Natural killer cell (primary cell): Measurements from ENCODE around the gene HSPA1A. TPM values are rescaled to one million over a fixed set of nuclear protein-coding genes. Genes with fewer than 3 reads are reported as not detected.

ENCODE experiments used
- ATAC-seq, 3 donors: fragments of 150-1000 bp in 2 of 3; fragments of 200-7000 bp in 1 of 3; cut with Tn5 transposase; 1 replicate in 1 of 3; 2 replicates in 2 of 3; pipeline ENCODE4 v1.10.0; 2021; ENCODE audit warnings: mild to moderate bottlenecking in 2 of 3, moderate library complexity in 2 of 3
- DNase-seq, 2 donors: peaks; one replicate each; pipeline versions ENCODE4 v3.0.0 to v3.0.0-alpha.2; 2013 to 2021; ENCODE audit warnings: mixed read lengths in 1 of 2
- H3K27ac ChIP-seq: one replicate; pipeline ENCODE4 v1.5.1; 2013; ENCODE audit warnings: mild to moderate bottlenecking, low read length
- H3K27me3 ChIP-seq: one replicate; pipeline ENCODE4 v1.6.1; 2013; ENCODE audit warnings: low read length; ENCODE audit not compliant: control insufficient read depth, insufficient read depth
- H3K36me3 ChIP-seq: one replicate; pipeline ENCODE4 v1.6.1; 2013; ENCODE audit warnings: low read length; ENCODE audit not compliant: control insufficient read depth, insufficient read depth
- H3K4me1 ChIP-seq: one replicate; pipeline ENCODE4 v1.6.1; 2013; ENCODE audit warnings: low read length; ENCODE audit not compliant: control insufficient read depth, insufficient read depth
- H3K4me3 ChIP-seq: one replicate; pipeline ENCODE4 v1.5.1; 2013; ENCODE audit warnings: low read length
- H3K9me3 ChIP-seq: one replicate; pipeline ENCODE4 v1.6.1; 2013; ENCODE audit warnings: low read length; ENCODE audit not compliant: control insufficient read depth, insufficient read depth
- H3K27ac Mint-ChIP-seq, 2 donors: one replicate each; pipeline ENCODE4 v1.8.0; 2022; ENCODE audit warnings: mild to moderate bottlenecking in 2 of 2, mixed read lengths in 2 of 2, moderate library complexity in 1 of 2
- H3K27me3 Mint-ChIP-seq, 2 donors: one replicate each; pipeline ENCODE4 v1.8.0; 2022; ENCODE audit warnings: low read depth in 2 of 2, mixed read lengths in 2 of 2
- H3K36me3 Mint-ChIP-seq: one replicate; pipeline ENCODE4 v1.8.0; 2022; ENCODE audit warnings: mixed read lengths
- H3K4me1 Mint-ChIP-seq, 2 donors: one replicate each; pipeline ENCODE4 v1.8.0; 2022; ENCODE audit warnings: mixed read lengths in 2 of 2
- H3K4me3 Mint-ChIP-seq: one replicate; pipeline ENCODE4 v1.8.0; 2022; ENCODE audit warnings: mild to moderate bottlenecking, moderate library complexity, mixed read lengths
- H3K9me3 Mint-ChIP-seq, 2 donors: one replicate each; pipeline ENCODE4 v1.8.0; 2022; ENCODE audit warnings: mixed read lengths in 2 of 2
- WGBS: methylation state at CpG from one replicate; pipeline ENCODE4 v1.1.7; 2013; ENCODE audit warnings: missing lambda C conversion rate; ENCODE audit not compliant: insufficient coverage; 5-methylcytosine and 5-hydroxymethylcytosine counted together
- intact Hi-C: fragments of 100-400 bp; cut with micrococcal nuclease; formaldehyde crosslinking; loops from one replicate; pipeline ENCODE4 v1.14.2; 2022
- total RNA-seq, 4 donors: library from RNA; stranded (reverse); fragments of 120-200 nt in 1 of 4; gene quantifications; one replicate each; pipeline versions ENCODE4 v1.2.3 to v1.2.4, GENCODE V29; 2013 to 2022
- TF ChIP-seq, protein P1 (sequence below): fragments of 200-600 bp; IDR thresholded peaks from one replicate; pipeline ENCODE4 v1.8.0; 2022; ENCODE audit warnings: antibody characterized with exemption

Gene HSPA1A
- 10 to 100 TPM; 24.4 to 34.6 (median 34.5) TPM for total RNA-seq
- total RNA-seq (2013), result 45.8 TPM

DNA sequence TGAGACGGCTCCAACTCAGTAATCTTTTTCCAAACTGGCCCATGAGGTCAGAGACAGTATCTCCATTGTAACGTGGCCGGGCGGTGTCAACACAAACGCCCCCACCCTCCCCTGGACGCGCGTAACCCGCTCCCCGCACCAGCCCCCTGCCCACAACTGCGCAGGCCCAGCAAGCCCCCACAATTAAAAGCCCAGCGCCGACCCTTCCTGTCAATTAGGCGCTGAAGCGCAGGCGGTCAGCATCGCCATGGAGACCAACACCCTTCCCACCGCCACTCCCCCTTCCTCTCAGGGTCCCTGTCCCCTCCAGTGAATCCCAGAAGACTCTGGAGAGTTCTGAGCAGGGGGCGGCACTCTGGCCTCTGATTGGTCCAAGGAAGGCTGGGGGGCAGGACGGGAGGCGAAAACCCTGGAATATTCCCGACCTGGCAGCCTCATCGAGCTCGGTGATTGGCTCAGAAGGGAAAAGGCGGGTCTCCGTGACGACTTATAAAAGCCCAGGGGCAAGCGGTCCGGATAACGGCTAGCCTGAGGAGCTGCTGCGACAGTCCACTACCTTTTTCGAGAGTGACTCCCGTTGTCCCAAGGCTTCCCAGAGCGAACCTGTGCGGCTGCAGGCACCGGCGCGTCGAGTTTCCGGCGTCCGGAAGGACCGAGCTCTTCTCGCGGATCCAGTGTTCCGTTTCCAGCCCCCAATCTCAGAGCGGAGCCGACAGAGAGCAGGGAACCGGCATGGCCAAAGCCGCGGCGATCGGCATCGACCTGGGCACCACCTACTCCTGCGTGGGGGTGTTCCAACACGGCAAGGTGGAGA, at the start of gene HSPA1A, which contains the start of gene HSPA1L:
TSS of gene HSPA1A (plus strand) at position 519 of the 814 bp plus-strand sequence. CDS start at position 733, 214 bp downstream.
TSS of gene HSPA1L (minus strand) at position 259 of the 814 bp plus-strand sequence. CDS start 3,311 bp downstream, outside the sequence.
- no peaks in the 10 kb centered on the region for H3K27me3 Mint-ChIP-seq

DNA sequence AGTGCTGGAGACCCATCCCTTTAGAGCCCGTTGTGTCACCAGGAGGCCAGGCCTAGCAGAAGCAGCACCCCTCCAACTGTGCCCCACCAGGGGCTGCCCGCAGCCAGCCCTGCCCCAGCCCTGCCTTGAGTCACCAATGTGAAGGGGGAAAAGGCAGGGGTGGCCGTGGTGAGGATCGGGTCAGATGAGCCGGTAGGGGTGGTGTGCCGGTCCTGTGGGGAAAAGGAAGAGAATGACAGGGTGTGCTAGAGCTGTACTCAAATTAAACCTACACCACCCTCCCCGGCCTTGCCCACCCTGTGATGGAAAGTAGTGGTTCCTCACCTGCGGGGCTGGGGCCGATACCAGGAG, 49.8 kb upstream of the HSPA1A start:
- no peaks in the 10 kb centered on the region for H3K36me3 Mint-ChIP-seq
- 88% methylated on average over 6 of the region's 9 CpGs for WGBS
- no peak overlapping the region for H3K27ac Mint-ChIP-seq
- Histone ChIP-seq H3K27me3 (no peaks in the 10 kb centered on the region), H3K27ac (no peak overlapping the region), H3K36me3 (peaks cover 3% of the 10 kb centered on the region), H3K4me1 (peaks cover 9% of the 10 kb centered on the region), H3K4me3 (no peak overlapping the region), H3K9me3 (no peaks in the 10 kb centered on the region)
- no peak overlapping the region for H3K4me3 Mint-ChIP-seq
- TF ChIP-seq, protein P1, sequence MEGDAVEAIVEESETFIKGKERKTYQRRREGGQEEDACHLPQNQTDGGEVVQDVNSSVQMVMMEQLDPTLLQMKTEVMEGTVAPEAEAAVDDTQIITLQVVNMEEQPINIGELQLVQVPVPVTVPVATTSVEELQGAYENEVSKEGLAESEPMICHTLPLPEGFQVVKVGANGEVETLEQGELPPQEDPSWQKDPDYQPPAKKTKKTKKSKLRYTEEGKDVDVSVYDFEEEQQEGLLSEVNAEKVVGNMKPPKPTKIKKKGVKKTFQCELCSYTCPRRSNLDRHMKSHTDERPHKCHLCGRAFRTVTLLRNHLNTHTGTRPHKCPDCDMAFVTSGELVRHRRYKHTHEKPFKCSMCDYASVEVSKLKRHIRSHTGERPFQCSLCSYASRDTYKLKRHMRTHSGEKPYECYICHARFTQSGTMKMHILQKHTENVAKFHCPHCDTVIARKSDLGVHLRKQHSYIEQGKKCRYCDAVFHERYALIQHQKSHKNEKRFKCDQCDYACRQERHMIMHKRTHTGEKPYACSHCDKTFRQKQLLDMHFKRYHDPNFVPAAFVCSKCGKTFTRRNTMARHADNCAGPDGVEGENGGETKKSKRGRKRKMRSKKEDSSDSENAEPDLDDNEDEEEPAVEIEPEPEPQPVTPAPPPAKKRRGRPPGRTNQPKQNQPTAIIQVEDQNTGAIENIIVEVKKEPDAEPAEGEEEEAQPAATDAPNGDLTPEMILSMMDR, result no peak
- no peaks in the 10 kb centered on the region for H3K27me3 Mint-ChIP-seq
- ATAC-seq (no peak), DNase-seq (no peak)
- H3K4me1 Mint-ChIP-seq, result peaks cover 6 to 17% of the 10 kb centered on the region in 2 donors
- no peaks in the 10 kb centered on the region for H3K9me3 Mint-ChIP-seq
- intact Hi-C loops, result no loop called here

More for the DNA sequence above, at the start of gene HSPA1A, which contains the start of gene HSPA1L:
- H3K4me1 ChIP-seq, result peaks cover 25% of the 10 kb centered on the region
- H3K27ac ChIP-seq, result peak within 1 kb of the TSS; percentile 61
- H3K36me3 ChIP-seq, result peaks cover 6% of the 10 kb centered on the region
- ATAC-seq, result peak; percentile 43 to 53 (median 49)
- Mint-ChIP-seq H3K4me3 (peak within 1 kb of the TSS; percentile 90), H3K27ac (peak within 1 kb of the TSS; percentile 85 to 91), H3K9me3 (no peaks in the 10 kb centered on the region), H3K4me1 (peaks cover 21 to 24% of the 10 kb centered on the region in 2 donors), H3K36me3 (no peaks in the 10 kb centered on the region)
- no peaks in the 10 kb centered on the region for H3K9me3 ChIP-seq
- H3K4me3 ChIP-seq, result peak within 1 kb of the TSS; percentile 57
- WGBS, result under 1% methylated on average over 49 of the region's 56 CpGs
- TF ChIP-seq, protein P1, result no peak
- peak; percentile 45 to 71 for DNase-seq
- no peaks in the 10 kb centered on the region for H3K27me3 ChIP-seq
- intact Hi-C loops, result no loop called here

DNA sequence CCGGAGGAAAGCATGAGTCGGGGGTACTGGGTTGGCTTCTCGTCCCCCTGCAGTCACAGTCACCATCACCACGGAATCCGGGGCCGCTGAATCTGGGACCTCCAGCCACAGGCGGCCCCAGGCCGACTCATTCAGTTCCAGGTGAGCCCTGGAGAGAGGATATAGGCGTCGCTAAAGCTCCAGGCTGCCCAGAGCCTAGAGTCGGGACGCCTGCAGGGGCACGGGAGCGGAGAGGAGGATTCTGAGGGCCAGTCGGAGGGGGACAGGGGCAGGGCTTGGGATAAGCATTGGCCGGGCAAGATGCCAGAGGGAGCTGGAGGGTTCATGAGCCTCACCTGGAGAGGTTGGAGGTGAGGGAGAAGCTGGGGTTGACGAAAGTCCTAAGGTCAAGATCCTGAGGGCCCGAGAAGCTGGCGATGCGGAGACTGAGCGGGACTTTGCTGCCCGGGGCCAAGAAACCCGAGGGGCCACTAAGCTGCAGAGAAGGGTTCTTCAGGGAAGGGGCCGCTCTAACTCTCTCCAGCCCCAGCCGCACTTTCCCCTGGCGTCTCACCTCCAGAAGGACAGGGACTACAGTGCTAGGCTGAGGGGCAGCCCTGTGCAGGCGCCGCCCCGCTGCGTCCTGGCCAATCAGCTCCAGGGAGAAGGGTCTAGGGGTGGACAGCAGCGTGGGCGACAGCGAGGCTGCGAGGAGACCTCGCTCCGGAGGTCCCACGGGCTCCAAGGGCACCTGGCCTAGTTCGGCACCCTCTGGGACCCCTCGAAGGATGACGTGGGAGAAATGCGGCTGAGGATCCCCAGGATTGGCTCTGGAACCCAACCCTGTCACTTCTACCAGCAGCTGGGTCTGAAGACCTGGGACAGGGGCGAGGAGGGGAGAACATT, 49.2 kb upstream of the HSPA1A start:
- Histone ChIP-seq H3K36me3 (peaks cover 3% of the 10 kb centered on the region), H3K4me1 (peaks cover 10% of the 10 kb centered on the region), H3K27ac (no peak overlapping the region), H3K9me3 (no peaks in the 10 kb centered on the region), H3K4me3 (no peak overlapping the region), H3K27me3 (no peaks in the 10 kb centered on the region)
- no peaks in the 10 kb centered on the region for H3K36me3 Mint-ChIP-seq
- H3K9me3 Mint-ChIP-seq, result no peaks in the 10 kb centered on the region
- H3K4me1 Mint-ChIP-seq, result peaks cover 6 to 19% of the 10 kb centered on the region in 2 donors
- no peak for DNase-seq
- H3K27me3 Mint-ChIP-seq, result no peaks in the 10 kb centered on the region
- intact Hi-C loops, result no loop called here
- ATAC-seq, result no peak
- no peak overlapping the region for H3K4me3 Mint-ChIP-seq
- 90% methylated on average over 42 of the region's 42 CpGs for WGBS
- H3K27ac Mint-ChIP-seq, result no peak overlapping the region
- TF ChIP-seq, protein P1, result no peak
